Activated CD8-positive, alpha-beta T cell treated with anti-CD3 and anti-CD28 coated beads, Interleukin-2, amount 10 ng/mL, durations not matched to agents 7 days and 5 days (primary cell): Measurements from ENCODE around the gene MMADHC. TPM values are rescaled to one million over a fixed set of nuclear protein-coding genes. Genes with fewer than 3 reads are reported as not detected.

ENCODE experiments used
- ATAC-seq: fragments of 150-1000 bp; cut with Tn5 transposase; one replicate; pipeline ENCODE4 v1.10.0; 2021; ENCODE audit warnings: moderate library complexity
- CTCF ChIA-PET: fragments of 350-600 bp; sonication (Branson Sonifier 250); formaldehyde crosslinking; loops from one replicate; lab custom pipeline; 2021; ENCODE audit warnings: antibody characterized with exemption; lab: Charles Lee
- POLR2A ChIA-PET: fragments of 350-600 bp; sonication (Branson Sonifier 250); formaldehyde crosslinking; loops from one replicate; lab custom pipeline; 2021; ENCODE audit warnings: antibody characterized with exemption; lab: Charles Lee
- DNase-seq: peaks from one replicate; pipeline ENCODE4 v3.0.0-alpha.2; 2020
- H3K27ac Mint-ChIP-seq: one replicate; pipeline ENCODE4 v1.8.0; 2021; ENCODE audit warnings: mild to moderate bottlenecking, mixed read lengths
- H3K27me3 Mint-ChIP-seq: one replicate; pipeline ENCODE4 v1.8.0; 2021; ENCODE audit warnings: low read depth, mixed read lengths
- H3K36me3 Mint-ChIP-seq: one replicate; pipeline ENCODE4 v1.8.0; 2021; ENCODE audit warnings: low read depth, mixed read lengths
- H3K4me1 Mint-ChIP-seq: one replicate; pipeline ENCODE4 v1.8.0; 2021; ENCODE audit warnings: low read depth, mixed read lengths
- H3K4me3 Mint-ChIP-seq: one replicate; pipeline ENCODE4 v1.8.0; 2021; ENCODE audit warnings: mild to moderate bottlenecking, mixed read lengths
- H3K9me3 Mint-ChIP-seq: one replicate; pipeline ENCODE4 v1.8.0; 2022; ENCODE audit warnings: mixed read lengths; ENCODE audit not compliant: insufficient read depth
- total RNA-seq, 2 experiments: library from RNA; stranded (reverse); gene quantifications; one replicate each; pipeline ENCODE4 v1.2.3, GENCODE V29; 2021

Gene MMADHC
- 10 to 100 TPM; 91.1 to 93.6 TPM for total RNA-seq

DNA sequence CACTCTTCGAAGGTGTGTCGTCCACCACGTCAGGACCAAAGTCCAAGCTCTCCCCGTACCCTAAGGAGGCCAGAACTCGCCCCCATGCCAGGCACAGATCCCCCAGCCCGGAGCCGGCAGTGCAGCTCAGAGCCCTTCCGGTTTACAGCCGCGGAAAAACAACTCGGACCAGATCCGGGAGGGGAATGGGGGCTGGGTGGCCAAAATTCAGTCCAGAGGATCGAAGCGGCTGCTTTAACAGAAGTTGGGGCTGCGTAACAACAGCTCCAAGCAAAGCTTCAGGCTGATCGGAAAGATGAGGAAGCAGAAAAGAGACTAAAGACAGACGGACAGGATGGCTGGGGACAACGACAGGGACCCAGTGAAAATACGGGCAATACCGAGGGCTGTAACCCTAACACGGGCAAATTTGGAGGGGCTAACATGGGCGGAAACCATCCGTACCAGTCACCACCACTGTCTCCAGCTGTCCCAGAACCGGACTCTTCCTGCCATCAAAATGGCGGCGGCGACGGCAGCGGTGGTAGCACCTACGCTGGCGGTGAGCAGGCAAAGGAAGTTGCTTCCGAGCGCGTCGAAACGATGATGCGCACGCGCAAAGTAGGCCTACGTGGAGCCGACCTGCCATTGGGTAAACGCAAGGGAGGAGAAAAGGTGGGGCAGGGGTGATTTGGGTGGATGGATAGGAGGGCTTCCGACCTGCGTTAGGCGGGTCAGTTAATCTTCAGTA is at the start of gene MMADHC:
MMADHC (minus strand) TSS at position 556 of the 730 bp plus-strand sequence. CDS start 678 bp downstream, outside the sequence.
- POLR2A ChIA-PET: interaction anchor here (1.0 to 1.3 kb wide), 4 partner anchors 10 to 15 kb away, joined by 3 to 5 read pairs (median 5); no protein-coding TSS in a partner anchor
- peaks cover 41% of the 10 kb centered on the region for H3K4me1 Mint-ChIP-seq
- DNase-seq: peak; percentile 95
- H3K4me3 Mint-ChIP-seq: peak within 1 kb of the TSS; percentile 93
- peaks cover 4% of the 10 kb centered on the region for H3K9me3 Mint-ChIP-seq
- CTCF ChIA-PET: interaction anchor here (0.8 to 1.8 kb wide), 6 partner anchors 8 to 1652 kb away, joined by 3 to 9 read pairs (median 4); no protein-coding TSS in a partner anchor
- peaks cover 17% of the 10 kb centered on the region for H3K27me3 Mint-ChIP-seq
- H3K27ac Mint-ChIP-seq: peak within 1 kb of the TSS; percentile 98
- ATAC-seq: peak; percentile 98
- peaks cover 39% of the 10 kb centered on the region for H3K36me3 Mint-ChIP-seq

DNA sequence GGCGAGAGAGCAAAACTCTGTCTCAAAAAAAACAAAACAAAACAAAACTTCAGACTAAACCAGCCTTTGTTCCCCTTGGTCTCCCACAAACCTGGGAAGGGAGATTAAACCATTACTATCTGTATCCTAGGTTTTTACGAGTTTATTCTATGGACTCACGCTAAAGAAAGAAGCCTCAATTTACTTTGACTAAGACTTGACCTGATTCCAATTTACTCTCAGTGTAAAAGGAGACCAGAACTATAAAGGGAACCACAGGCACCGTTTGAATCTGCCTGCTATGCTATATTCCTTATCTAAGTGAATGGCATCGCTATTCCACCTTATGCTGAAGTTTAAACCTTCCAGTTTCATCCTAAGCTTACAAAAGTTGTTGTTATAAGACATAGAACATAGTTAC is 46.5 kb upstream of the MMADHC start:
- ATAC-seq: no peak
- Mint-ChIP-seq H3K9me3 (no peaks in the 10 kb centered on the region), H3K27me3 (no peaks in the 10 kb centered on the region), H3K27ac (no peak overlapping the region), H3K36me3 (no peaks in the 10 kb centered on the region), H3K4me1 (no peaks in the 10 kb centered on the region), H3K4me3 (no peak overlapping the region)
- POLR2A ChIA-PET: no interaction called here
- CTCF ChIA-PET: no interaction called here
- DNase-seq: no peak

DNA sequence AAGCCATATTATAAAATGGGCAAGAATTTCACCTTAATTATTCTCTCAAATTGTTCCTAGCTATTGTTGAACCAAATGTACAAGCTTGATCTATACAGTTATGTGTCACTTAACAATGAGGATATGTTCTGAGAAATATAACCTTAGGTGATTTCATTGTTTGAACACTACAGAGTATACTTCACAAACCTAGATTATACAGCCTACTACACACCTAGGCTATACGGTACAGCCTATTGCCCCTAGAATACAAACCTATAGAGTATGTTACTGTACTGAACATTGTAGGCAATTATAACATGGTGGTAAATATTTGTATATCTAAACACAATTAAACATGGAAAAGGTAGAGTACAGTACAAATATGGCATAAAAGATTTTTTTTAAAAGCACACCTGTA is 42.9 kb upstream of the MMADHC start:
- ChIA-PET CTCF (no interaction called here), POLR2A (no interaction called here)
- no peak for DNase-seq
- Mint-ChIP-seq H3K27ac (no peak overlapping the region), H3K27me3 (peaks cover 3% of the 10 kb centered on the region), H3K4me1 (no peaks in the 10 kb centered on the region), H3K9me3 (no peaks in the 10 kb centered on the region), H3K36me3 (no peaks in the 10 kb centered on the region), H3K4me3 (no peak overlapping the region)
- ATAC-seq: no peak

DNA sequence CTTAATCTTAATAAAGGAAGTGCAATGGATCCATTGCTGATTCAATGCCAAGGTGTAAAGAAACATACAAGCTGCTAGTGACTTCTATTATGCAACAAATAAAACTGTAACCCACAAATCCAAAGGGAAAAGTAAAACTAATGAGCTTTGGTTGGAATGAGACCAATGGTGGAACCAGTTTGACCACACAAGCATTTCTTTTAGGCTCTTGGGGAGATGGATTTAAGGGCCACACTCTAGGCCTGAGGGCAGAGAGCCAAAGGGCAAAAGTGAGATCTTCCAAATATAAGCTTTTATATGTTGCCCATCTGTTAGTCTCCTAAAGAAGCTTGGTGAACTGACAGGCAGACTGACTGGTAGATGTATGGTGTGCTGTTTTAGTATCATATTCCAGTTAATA is 41.5 kb upstream of the MMADHC start:
- Mint-ChIP-seq H3K4me3 (no peak overlapping the region), H3K27me3 (peaks cover 3% of the 10 kb centered on the region), H3K9me3 (no peaks in the 10 kb centered on the region), H3K36me3 (no peaks in the 10 kb centered on the region), H3K4me1 (no peaks in the 10 kb centered on the region), H3K27ac (no peak overlapping the region)
- ChIA-PET CTCF (no interaction called here), POLR2A (no interaction called here)
- DNase-seq (no peak), ATAC-seq (no peak)

DNA sequence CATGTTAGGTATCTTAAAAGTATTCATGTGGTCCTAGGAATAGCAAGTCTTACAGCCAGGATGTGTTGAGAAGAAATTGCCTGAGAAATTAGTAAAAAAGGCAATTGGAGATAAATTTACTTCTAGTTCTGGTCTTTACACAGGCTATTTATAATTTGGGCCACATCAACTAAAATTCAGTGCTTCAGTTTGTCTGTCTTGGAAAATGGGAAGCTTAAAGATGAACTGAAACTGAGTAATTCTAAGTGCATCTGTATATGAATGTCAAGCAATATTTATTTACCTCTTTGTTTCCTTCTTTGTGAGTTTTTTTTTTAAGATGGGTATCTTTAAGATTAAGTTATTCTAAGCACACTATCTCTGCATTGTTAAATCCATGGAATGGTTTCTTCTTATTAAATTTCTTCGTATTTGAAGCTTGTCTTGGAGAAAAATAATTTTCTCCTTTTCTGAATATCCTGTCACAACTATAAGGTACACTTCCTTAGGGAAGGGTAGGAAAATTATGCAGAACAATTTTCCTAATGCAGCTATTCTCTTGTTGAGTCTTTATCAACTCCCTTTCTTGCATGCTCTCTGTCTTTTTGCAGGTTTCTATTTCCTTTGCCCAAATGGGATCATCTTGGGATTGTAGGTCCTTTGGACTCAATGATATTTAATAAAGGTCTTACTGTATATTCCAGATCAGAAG is 39.7 kb upstream of the MMADHC start:
- H3K36me3 Mint-ChIP-seq: no peaks in the 10 kb centered on the region
- ChIA-PET CTCF (no interaction called here), POLR2A (no interaction called here)
- DNase-seq: no peak
- peaks cover 3% of the 10 kb centered on the region for H3K27me3 Mint-ChIP-seq
- no peaks in the 10 kb centered on the region for H3K9me3 Mint-ChIP-seq
- H3K4me3 Mint-ChIP-seq: no peak overlapping the region
- no peaks in the 10 kb centered on the region for H3K4me1 Mint-ChIP-seq
- no peak for ATAC-seq
- H3K27ac Mint-ChIP-seq: no peak overlapping the region

DNA sequence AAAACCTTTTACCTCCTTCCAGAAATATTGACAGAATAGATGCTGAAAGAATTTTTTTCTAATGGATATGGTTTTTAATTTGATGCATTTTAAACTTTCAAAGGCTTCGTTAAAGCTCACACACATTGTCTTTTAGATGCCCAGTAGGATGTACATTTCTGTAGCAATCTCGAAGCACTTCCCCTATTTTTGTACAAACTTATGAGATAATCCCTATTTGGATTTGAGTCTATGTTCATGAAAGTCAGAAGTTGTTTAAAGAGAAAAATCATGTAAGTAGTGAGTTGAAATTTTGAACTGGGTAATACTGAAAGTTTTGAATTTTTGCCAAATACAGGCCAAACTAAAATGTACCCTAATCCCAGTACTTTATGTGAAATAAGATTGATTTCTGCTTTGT is 38.1 kb upstream of the MMADHC start:
- H3K27me3 Mint-ChIP-seq: peaks cover 3% of the 10 kb centered on the region
- POLR2A ChIA-PET: no interaction called here
- no peaks in the 10 kb centered on the region for H3K9me3 Mint-ChIP-seq
- DNase-seq (no peak), ATAC-seq (no peak)
- no peak overlapping the region for H3K4me3 Mint-ChIP-seq
- CTCF ChIA-PET: no interaction called here
- H3K36me3 Mint-ChIP-seq: no peaks in the 10 kb centered on the region
- H3K27ac Mint-ChIP-seq: no peak overlapping the region
- H3K4me1 Mint-ChIP-seq: no peaks in the 10 kb centered on the region

DNA sequence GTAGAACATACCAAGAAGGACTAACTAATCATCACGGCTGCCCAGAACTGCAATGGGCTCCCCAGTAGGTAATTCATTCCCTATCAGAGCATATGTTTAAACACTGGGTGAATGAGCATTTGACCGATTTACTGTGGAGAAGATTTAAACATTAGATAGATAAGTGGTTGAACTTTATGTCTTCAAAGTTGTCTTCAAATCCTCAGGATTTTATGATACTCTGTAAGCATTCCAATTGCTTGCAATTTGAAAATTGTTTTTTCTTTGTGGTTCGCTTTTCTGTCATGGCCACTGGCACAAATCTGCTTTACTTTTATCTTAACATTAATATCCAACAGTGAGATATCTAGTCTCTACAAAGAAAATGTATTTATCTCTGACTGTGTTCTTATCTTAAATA is 37.7 kb upstream of the MMADHC start:
- no peaks in the 10 kb centered on the region for H3K4me1 Mint-ChIP-seq
- H3K27me3 Mint-ChIP-seq: peaks cover 3% of the 10 kb centered on the region
- no peak overlapping the region for H3K4me3 Mint-ChIP-seq
- no peaks in the 10 kb centered on the region for H3K9me3 Mint-ChIP-seq
- CTCF ChIA-PET: no interaction called here
- H3K27ac Mint-ChIP-seq: no peak overlapping the region
- POLR2A ChIA-PET: no interaction called here
- DNase-seq: no peak
- H3K36me3 Mint-ChIP-seq: no peaks in the 10 kb centered on the region
- ATAC-seq: no peak

DNA sequence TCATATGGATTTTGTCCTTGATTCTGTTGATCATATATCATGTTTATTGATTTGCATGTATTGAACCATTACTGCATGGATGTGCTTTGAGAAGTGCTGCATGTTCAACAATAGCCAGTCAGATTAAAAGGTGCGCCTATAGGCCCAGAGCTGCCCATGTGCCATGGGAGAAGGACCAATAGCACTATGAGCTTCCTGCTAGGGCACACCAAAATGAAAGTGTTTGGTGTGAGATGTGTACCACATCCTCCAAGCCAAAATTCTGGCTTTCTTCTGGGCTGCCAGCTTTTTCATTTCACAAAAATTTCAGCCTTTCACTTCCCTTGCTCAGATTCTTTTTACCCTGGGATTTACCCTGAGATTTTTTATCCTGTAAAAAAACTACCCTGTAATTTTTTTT is 34.8 kb upstream of the MMADHC start:
- DNase-seq (no peak), ATAC-seq (no peak)
- Mint-ChIP-seq H3K4me1 (no peaks in the 10 kb centered on the region), H3K36me3 (no peaks in the 10 kb centered on the region), H3K27ac (no peak overlapping the region), H3K27me3 (peaks cover 6% of the 10 kb centered on the region), H3K9me3 (no peaks in the 10 kb centered on the region), H3K4me3 (no peak overlapping the region)
- ChIA-PET POLR2A (no interaction called here), CTCF (no interaction called here)

DNA sequence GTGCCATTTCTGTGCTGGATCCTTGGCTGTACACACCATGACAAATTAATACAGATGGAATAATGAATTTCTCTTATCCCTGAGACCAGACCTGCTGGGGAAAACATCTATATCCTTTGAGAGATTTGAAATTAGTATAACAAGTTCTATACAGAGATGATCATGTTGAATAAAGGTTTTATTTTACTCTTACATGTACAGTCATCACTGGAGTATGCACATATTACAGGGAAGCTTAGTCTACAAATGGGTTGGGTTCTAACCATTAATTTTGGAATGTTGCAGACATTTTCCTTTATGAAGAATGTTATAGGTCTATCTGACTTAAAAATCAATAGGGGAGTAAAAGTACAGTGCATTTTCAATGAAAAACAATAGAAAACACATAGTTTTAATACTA is 29.9 kb upstream of the MMADHC start:
- ChIA-PET CTCF (no interaction called here), POLR2A (no interaction called here)
- H3K36me3 Mint-ChIP-seq: no peaks in the 10 kb centered on the region
- H3K27me3 Mint-ChIP-seq: peaks cover 3% of the 10 kb centered on the region
- H3K4me1 Mint-ChIP-seq: no peaks in the 10 kb centered on the region
- ATAC-seq (no peak), DNase-seq (no peak)
- H3K4me3 Mint-ChIP-seq: no peak overlapping the region
- H3K27ac Mint-ChIP-seq: no peak overlapping the region
- no peaks in the 10 kb centered on the region for H3K9me3 Mint-ChIP-seq

DNA sequence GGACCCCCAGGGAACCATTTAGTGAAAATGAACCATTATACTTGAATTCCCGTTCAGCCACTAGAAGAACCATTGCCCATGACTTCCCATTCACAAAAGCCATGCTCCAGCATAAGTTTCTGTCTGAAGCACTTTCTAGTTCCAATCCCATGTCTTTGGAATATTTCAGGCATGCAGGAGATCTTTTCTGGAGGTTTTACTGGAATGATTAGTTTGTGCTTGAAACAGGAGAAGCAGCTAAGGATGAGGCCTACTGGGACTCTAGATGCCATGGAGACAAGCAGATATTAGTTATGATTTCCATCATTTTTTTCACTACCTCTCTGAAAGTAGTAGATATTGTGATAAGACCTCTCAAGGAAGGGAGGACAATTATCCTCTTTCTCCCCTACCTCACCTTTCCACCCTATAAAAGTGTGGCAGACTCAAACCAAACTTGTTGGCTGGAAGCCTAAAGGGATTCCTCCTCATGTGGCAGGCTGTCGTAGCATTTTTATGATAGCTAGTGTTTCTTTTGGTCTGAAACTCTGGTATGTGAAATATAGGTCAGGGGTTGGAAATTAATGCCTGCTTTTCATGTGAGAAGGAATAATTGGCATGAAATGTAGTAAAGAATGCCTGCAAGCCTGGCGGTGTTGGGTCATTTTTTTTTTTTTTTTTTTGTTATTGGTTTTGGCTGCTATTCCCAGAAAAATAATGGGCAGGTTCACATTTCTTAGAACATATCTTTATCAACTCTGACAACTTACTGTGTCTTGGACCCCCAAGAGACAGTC is 29.3 kb upstream of the MMADHC start:
- no peaks in the 10 kb centered on the region for H3K4me1 Mint-ChIP-seq
- peaks cover 3% of the 10 kb centered on the region for H3K27me3 Mint-ChIP-seq
- H3K36me3 Mint-ChIP-seq: no peaks in the 10 kb centered on the region
- DNase-seq (no peak), ATAC-seq (no peak)
- H3K27ac Mint-ChIP-seq: no peak overlapping the region
- ChIA-PET POLR2A (no interaction called here), CTCF (no interaction called here)
- H3K4me3 Mint-ChIP-seq: no peak overlapping the region
- H3K9me3 Mint-ChIP-seq: no peaks in the 10 kb centered on the region

DNA sequence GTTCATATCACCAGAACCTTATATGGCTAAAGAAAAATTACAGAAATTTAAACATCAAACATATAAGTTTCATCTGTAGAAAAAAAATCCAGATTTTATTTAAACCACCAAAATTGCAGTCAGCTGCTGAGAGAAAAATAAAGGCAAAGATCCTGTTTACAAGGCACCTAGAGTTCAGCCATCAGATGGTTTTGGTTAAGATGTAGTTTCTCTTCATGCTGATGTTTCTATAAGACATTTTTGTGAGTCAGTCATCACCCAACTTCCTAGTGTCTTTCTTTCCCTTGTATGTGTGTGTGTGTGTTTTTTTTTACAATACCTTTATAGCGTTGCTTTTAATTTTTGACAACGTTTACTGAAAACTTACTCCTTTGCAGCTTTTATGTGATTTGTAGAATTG is 26.1 kb upstream of the MMADHC start:
- H3K36me3 Mint-ChIP-seq: no peaks in the 10 kb centered on the region
- no peak overlapping the region for H3K4me3 Mint-ChIP-seq
- no peak overlapping the region for H3K27ac Mint-ChIP-seq
- DNase-seq (no peak), ATAC-seq (no peak)
- no peaks in the 10 kb centered on the region for H3K4me1 Mint-ChIP-seq
- ChIA-PET POLR2A (interaction anchor here (0.6 kb wide), 1 partner anchor 817 kb away, joined by 3 read pairs; no protein-coding TSS in a partner anchor), CTCF (no interaction called here)
- H3K27me3 Mint-ChIP-seq: peaks cover 7% of the 10 kb centered on the region
- H3K9me3 Mint-ChIP-seq: no peaks in the 10 kb centered on the region

DNA sequence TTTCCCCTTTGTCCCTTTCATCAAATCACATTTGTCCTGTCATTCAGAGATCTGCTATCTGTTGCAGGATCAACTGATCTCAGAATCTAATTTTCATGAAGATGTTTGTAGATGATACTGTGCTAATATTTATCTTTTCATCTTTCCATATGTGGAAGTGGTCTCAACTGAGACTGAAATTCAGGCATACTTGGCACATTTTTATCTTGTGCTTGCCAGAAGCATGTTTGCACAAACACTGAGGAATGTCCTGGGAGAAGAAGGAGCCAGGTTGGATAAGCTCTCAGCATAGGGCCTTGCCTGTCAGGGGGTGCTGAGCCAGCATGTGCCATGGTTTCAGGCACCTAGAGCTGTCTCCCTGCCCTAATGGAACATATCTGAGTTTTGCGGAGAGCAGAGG is 24.5 kb upstream of the MMADHC start:
- no peak for ATAC-seq
- no peak overlapping the region for H3K4me3 Mint-ChIP-seq
- ChIA-PET CTCF (no interaction called here), POLR2A (no interaction called here)
- no peaks in the 10 kb centered on the region for H3K36me3 Mint-ChIP-seq
- DNase-seq: no peak
- H3K27me3 Mint-ChIP-seq: peaks cover 6% of the 10 kb centered on the region
- no peaks in the 10 kb centered on the region for H3K4me1 Mint-ChIP-seq
- no peaks in the 10 kb centered on the region for H3K9me3 Mint-ChIP-seq
- H3K27ac Mint-ChIP-seq: no peak overlapping the region
